ENCODE results near the gene HOXB5.

- TF ChIP-seq CTCF (IDR thresholded peaks at IDR 0.05; ENCODE audit: poor library complexity) (no peak), EZH2 (IDR thresholded peaks at IDR 0.05; ENCODE audit: borderline replicate concordance) (no peak)
Observed at GRCh38 chr17:48561884-48562810, 31.4 kb downstream of the HOXB5 start.
